GM12801 (cell line): Measurements from ENCODE around the gene MIX23.

ENCODE experiments used
- CTCF ChIP-seq: IDR thresholded peaks from one replicate; pipeline ENCODE4 v1.5.1; 2011; ENCODE audit warnings: control low read depth; ENCODE audit not compliant: insufficient read length; ENCODE audit errors: extremely low read depth

The MIX23 gene

GRCh38 chr3:122343654-122344053 is 39.4 kb downstream of the MIX23 start:
- TF ChIP-seq CTCF: no peak

GRCh38 chr3:122342803-122343202 is 40.2 kb downstream of the MIX23 start:
- no peak for TF ChIP-seq CTCF

- no peak for TF ChIP-seq CTCF
Measured at GRCh38 chr3:122332551-122332950, 50.5 kb downstream of the MIX23 start.

- TF ChIP-seq CTCF: no peak
Measured at GRCh38 chr3:122331886-122332285, 51.1 kb downstream of the MIX23 start.

GRCh38 chr3:122325769-122326168 is 57.3 kb downstream of the MIX23 start:
- no peak for TF ChIP-seq CTCF

- TF ChIP-seq CTCF: no peak
Measured at GRCh38 chr3:122324871-122325323, 58.1 kb downstream of the MIX23 start, which contains the start of gene CSTA. CSTA (plus strand) TSS chr3:122325248; CDS start chr3:122325293, 45 bp downstream.

- TF ChIP-seq CTCF: no peak
Measured at GRCh38 chr3:122322095-122323075, 60.6 kb downstream of the MIX23 start.
